Measurements from ENCODE around the gene NUP93.

The NUP93 gene

DNA sequence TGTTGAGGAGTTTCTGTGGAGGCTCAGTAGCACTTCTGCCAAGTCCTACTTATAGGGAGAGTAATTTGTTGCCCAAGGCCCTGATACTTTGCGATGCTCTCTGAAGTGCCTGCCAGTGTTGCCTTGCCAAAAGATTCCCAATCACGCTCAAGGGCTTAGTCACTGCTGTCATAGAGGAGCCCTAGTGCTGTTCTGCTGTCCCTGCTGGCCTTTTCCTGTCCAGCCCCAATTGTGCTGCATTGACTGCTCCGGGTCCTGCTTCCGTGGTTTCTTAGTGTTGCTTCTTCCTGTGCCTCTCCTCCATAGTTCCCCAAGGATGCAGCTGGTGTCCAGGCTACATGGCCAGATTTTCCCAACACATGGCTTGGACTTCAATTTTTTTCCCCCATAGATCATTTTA lies 13.9 kb downstream of the NUP93 start:
- DNase-seq (ENCODE audit: low read depth in 2 of 2): no peak

DNA sequence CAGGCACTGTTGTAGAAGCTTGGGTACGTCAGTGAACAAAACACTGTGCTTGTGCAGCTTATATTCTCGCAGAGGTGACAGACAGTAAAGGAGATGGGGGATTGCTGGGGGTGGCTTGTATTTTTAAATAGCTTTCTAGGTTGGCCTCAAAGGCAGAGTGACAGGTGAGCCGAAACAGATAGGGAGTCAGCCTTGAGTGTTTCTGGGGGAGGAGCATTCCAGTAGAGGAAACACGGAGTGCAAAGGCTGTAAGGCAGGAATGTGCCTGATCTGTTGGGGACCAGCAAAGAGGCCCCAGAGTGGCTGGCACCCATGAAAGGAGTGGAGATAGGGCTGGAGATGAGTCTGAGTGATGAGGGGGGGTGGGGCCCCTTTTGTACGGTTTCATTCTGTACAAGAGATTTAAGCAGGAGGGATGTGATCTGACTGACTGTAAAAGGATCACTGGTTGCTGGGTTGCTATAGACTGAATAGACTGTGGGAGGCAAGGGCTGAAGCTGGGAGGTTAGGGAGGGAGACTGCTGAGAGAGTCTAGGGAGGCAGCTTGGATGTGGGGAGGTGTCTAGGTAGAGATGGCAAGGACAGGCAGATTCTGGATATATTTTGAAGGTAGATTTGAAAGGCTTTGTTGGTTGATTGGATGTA lies 15.2 kb downstream of the NUP93 start:
- DNase-seq (ENCODE audit: low read depth in 2 of 2): no peak

DNA sequence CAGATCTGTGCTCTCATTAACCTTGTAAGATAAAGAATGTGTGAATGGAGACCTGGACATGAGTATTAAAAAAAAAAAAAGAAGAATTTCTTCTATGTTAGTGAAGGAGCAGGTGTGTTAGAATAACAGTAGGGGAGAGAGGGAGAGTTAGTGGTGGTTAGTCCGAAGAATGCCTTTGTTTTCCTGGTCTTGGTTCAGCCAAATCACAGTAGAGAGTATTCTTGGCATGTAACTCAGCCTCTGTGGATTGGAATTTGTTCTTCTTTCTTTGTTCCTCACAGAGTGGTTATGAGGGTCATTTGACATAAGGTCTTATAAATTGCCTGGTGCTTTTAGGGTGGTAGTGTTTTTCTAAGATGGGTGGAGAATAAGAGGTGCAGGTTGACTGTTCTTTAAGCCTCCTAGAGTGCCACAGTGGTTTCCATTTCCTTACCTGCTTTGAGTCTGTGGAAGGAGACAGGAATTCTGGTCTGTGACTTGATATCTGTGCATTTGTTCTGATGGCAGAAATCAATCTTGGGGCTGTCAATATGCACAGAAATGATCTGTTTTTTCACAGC lies 17.6 kb downstream of the NUP93 start:
- no peak for DNase-seq (ENCODE audit: low read depth in 2 of 2)

DNA sequence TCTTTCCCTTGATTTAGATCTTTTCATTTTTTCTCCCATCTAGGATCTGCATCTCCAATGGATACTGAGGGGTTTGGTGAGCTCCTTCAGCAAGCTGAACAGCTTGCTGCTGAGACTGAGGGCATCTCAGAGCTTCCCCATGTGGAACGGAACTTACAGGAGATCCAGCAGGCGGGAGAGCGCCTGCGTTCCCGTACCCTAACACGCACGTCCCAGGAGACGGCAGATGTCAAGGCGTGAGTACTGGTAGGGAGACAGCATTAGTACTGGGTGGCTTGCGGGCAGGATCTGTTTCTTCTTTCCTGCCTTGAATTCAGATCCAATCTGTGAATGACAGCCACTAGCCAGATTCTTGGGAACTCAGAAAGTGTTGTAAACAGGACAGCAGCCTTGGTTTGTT lies 18.3 kb downstream of the NUP93 start:
- no peak for DNase-seq (ENCODE audit: low read depth in 2 of 2)

DNA sequence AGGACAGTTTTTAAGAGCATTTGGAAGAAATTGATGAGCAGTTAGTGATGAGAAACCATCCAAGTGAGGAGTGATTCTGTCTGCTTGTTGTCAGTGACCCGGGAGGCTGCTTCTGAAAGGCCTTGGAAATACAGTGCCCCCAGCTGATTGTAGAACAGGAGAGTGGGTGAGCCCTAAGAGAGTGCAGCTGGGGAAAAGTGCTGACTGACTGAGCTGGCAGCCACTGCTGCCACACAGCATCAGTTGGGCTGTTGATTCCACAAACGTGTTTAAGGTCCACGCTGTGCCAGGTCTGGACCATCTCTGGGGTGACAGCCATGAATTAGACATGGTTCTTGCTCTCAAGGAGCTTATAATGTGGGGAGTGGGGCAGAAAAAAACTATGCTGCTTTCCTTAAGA lies 18.9 kb downstream of the NUP93 start:
- no peak for DNase-seq (ENCODE audit: low read depth in 2 of 2)

DNA sequence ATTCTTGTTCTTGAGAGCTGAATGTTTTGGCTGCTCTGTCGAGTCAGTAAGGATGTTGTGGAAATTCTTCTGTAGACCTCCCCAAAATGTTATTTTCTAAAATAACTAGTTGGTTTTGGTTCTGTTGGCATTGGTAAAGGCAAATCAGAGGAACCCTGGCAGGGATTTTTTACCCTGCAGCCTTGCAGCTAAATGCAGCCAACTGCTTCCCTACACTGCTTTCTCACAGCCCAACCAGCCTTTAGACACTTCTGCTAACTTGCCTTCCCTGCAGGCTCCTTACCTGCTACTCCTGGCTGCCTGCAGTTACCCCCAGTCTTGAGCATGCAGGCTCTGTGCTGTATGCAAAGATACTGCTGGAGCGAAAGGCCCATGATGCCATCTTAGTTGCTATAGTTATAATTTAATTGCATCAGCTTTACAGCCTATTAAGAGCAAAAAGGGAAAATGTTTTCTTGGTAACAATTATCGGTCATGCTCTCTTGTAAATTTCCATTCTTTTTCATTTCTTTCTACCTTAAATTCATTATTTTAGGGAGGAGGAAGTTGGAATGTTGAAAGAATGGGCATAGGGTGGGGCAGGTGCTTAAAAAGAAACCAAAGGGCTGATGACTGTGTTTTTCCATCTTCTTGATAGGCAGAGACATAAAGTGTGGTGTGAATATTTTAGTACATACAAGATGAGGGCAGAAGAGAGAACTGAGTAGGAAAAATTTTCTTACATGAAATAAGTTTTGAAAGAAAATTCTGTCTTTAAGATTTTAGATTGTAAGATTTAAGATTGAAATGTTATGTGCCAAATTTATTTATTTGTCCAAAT lies 20.0 kb downstream of the NUP93 start:
- no peak for DNase-seq (ENCODE audit: low read depth in 2 of 2)

DNA sequence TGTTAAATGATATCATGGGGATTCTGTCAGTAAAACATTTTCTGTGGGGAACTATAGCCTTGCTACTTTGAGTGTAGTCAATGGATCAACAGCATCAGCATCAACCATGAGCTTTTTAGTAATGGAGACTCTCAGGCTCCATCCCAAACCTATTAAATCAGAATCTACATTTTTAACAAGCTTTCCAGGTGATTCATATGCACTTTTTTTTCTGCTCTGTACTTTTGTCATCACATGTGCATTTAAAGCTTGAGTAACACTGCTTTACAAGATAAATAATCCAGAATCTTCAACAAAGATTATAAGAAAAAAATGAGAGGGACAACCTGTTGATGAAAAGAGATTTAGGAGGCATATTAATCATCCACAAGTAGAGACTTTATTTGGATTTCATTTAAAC lies 23.5 kb downstream of the NUP93 start:
- no peak for DNase-seq (ENCODE audit: low read depth in 2 of 2)

DNA sequence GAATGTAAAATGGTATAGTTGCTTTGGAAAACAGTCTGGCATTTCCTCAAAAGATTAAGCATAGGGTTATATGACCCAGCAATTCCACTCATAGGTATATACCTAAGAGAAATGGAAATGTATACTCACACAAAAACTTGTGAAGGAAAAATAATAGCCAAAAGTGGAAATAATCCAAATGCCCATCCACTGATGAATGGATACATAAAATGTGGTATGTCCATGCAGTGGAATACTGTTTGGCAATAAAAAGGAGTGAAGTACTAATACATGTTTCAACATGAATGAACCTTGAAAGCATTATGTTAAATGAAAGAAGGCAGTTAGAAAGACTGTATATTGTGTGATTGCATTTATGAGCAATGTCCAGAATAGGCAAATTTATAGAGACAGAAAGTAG lies 25.1 kb downstream of the NUP93 start:
- DNase-seq (ENCODE audit: low read depth in 2 of 2): no peak

DNA sequence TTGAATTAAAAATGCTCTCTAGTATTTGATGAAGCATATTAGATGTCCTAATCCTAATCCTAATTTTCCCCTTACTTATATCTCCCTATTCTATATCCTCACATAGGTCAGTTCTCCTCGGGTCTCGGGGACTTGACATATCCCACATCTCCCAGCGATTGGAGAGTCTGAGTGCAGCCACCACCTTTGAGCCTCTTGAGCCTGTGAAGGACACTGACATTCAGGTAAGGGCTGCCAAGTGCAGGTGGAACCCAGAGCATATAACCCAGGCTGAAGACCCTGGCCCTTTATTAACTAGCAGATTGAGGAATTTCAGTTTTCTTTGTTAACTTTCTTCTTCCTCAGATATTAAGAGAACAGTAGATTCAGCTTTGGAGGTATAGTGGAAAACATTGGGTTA lies 28.5 kb downstream of the NUP93 start:
- no peak for DNase-seq (ENCODE audit: low read depth in 2 of 2)

DNA sequence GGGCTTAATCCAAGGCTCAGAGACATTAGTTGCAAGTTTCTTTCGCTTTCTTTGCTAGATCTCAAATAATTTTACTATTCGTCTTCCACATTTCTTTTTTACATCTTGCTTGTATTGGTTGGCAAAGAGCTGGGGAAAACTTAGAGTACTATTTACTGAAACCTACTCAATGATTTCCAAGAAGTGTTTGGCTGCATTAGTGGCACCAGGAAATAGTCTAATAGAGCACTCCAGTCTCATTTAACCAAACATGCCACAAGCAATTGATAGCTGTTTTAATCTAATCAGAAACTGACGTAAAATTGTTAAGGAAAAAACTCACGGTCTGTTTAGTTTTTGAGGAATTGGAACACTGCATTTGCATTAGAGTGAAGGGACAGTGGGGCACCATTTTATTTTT lies 29.0 kb downstream of the NUP93 start:
- no peak for DNase-seq (ENCODE audit: low read depth in 2 of 2)

DNA sequence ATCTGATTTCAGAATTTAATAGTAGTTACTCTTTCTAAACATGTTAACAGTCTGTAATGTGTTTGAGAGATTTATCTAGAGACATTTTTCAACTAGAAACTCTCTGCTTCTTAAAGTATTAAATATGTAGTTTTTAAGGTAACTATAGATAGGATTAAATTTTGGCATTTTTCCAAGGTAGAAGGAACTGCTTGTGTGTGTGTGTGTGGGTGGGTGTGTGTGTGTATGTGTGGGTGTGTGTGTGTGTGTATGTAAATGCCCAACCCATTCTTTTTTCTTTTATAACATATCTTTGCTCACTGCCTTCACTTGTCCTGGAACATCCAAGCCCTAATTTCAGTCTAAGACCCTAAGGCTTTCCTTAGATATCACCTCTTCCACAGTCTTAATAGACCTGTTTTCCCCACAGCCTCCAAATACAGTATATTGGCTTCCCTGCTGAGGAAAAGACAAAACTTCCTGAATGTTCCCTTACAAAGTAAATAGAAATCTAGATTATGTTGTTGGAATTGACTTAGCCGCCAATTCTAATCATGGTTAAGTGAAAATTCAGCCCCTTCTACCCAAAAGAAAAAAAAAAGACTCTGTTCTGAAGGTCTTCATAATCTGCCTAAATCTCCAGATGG lies 33.5 kb downstream of the NUP93 start:
- no peak for DNase-seq (ENCODE audit: low read depth in 2 of 2)

- DNase-seq (ENCODE audit: low read depth in 2 of 2): no peak
Measured at GRCh38 chr16:56764835-56765234, 34.9 kb downstream of the NUP93 start.

DNA sequence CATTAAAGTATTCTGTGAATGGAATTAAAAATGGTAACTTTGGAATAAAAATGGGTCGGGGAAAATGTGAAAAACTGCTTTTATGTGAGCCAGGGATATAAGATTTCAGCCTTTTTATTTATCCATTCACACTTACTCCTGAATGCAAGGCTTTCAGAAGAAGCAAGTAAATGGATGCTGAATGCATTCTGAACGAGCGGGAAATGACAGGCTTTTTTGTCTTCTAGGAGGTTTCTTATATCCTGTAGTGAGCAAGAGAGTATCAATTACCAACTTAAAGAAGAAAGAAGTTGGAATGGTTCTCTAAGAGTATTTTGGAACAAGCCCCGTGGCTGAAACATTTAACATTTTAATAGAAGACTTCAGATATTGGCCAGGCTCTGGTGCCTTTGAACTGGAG lies 36.0 kb downstream of the NUP93 start:
- DNase-seq (ENCODE audit: low read depth in 2 of 2): no peak

GRCh38 chr16:56767024-56767423 lies 37.1 kb downstream of the NUP93 start:
- DNase-seq (ENCODE audit: low read depth in 2 of 2): no peak

- no peak for DNase-seq (ENCODE audit: low read depth in 2 of 2)
Measured at GRCh38 chr16:56769677-56770076, 39.7 kb downstream of the NUP93 start.

GRCh38 chr16:56771558-56772279 lies 41.8 kb downstream of the NUP93 start:
- no peak for DNase-seq (ENCODE audit: low read depth in 2 of 2)

DNA sequence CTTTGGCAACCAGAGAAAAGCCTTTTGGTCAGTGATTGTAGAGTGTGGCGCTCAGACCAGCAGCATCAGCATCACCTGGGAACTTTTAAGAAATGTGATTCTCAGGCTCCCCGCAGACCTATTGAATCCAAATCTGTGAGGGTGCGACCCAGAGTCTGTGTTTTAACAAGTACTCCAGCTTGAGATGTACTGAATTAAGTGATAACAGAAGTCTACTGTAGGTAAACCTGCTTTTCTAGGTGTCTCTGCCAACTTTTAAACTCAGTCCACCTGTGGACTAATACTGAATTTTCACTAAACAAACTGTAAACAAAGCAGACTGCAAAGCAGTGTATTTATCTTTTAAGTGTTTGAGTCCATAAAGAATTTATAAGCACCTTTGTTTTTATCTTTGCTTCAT lies 43.6 kb downstream of the NUP93 start:
- no peak for DNase-seq (ENCODE audit: low read depth in 2 of 2)

DNA sequence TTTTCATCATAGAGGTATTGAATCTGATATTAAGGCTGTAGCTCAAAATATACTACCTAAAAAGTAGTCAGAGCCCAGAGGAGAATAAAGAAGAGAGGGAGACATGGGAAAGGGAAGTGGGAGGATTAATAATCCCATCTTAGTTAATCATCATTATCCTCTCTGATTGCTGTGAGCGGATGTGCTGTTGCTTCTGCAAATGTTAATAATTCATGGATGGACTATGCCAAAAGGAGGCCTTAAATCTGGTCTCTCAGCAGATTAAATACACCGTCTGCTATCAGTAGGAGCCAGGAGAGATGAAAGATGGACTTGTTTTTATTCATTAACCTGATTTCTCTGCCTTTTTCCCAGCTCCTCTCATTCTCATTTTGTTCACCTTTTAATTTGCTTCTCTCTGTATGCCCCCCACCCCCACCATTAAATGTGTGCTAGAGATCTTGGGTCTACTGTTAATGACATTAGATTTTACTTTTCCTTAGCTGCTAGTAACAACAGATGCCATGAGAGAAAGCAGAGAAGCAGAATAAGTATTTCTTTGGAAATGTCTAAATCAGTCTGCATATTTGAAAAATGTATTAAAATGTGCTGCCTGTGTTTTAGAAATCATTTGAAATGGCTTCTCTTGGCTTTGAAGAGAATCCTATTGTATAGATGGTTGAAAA lies 44.2 kb downstream of the NUP93 start:
- no peak for DNase-seq (ENCODE audit: low read depth in 2 of 2)

- DNase-seq (ENCODE audit: low read depth in 2 of 2): no peak
Measured at GRCh38 chr16:56775162-56775561, 45.2 kb downstream of the NUP93 start.

GRCh38 chr16:56776562-56776961 lies 46.6 kb downstream of the NUP93 start:
- no peak for DNase-seq (ENCODE audit: low read depth in 2 of 2)

GRCh38 chr16:56777001-56777400 lies 47.1 kb downstream of the NUP93 start:
- no peak for DNase-seq (ENCODE audit: low read depth in 2 of 2)

DNA sequence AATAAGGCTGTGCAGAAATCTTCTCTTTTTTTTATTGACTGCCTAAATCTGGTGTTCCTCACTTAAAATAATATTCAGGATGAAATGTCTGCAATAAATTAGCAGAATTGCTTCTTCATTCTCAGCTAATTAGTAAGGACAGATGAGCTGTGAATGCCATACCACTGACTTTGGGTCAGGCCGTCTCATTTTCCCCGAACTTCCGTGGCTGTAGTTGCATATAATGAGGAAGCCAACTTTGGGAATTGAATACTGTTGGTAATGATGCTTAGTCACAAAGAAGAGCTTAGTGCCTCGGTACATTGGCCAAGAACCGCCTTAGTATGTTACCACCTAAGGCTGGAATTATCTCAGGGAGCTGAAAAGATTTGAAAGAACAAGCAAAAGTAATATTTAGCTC lies 47.6 kb downstream of the NUP93 start:
- DNase-seq (ENCODE audit: low read depth in 2 of 2): no peak

Measured in stimulated activated CD4-positive, alpha-beta T cell treated with anti-CD3 and anti-CD28 coated beads, Interleukin-4, amount 100 ng/mL, for 48 hours (primary cell).